ENCODE data around the gene MAGEA9B. TPM values are rescaled to one million over a fixed set of nuclear protein-coding genes. Genes with fewer than 3 reads are reported as not detected.
"Not testable (repeated sequence)": the region's sequence is repeated elsewhere in the genome, so short reads cannot be mapped to it uniquely, and the experiment has no call there.

The MAGEA9B gene
- not detected in 2 replicates for total RNA-seq (2014; rRNA removed)
- not detected for polyA plus RNA-seq (2012)

GRCh38 chrX:149587359-149587758 lies at the start of gene MAGEA9B:
TSS of gene MAGEA9B (minus strand) at chrX:149587459. CDS start at chrX:149583179, 4,280 bp downstream.
- not testable (repeated sequence) for DNase-seq (ENCODE audit: low read depth)

GRCh38 chrX:149633511-149633910 lies 46.3 kb upstream of the MAGEA9B start:
- no peak for DNase-seq (ENCODE audit: low read depth)

- DNase-seq (ENCODE audit: low read depth): peak; percentile 28
Observed at GRCh38 chrX:149631234-149632165, 44.2 kb upstream of the MAGEA9B start, which contains the start of gene TMEM185A. TSS of gene TMEM185A (minus strand) at chrX:149631792. CDS start at chrX:149631580, 212 bp downstream.

- DNase-seq (ENCODE audit: low read depth): peak; percentile 45
Observed at GRCh38 chrX:149630681-149631233, 43.5 kb upstream of the MAGEA9B start.

- DNase-seq (ENCODE audit: low read depth): no peak
Observed at GRCh38 chrX:149629730-149630387, 42.6 kb upstream of the MAGEA9B start.

- no peak for DNase-seq (ENCODE audit: low read depth)
Observed at GRCh38 chrX:149628768-149629167, 41.5 kb upstream of the MAGEA9B start.

- DNase-seq (ENCODE audit: low read depth): no peak
Observed at GRCh38 chrX:149628280-149628679, 41.0 kb upstream of the MAGEA9B start.

GRCh38 chrX:149626829-149627228 lies 39.6 kb upstream of the MAGEA9B start:
- not testable (repeated sequence) for DNase-seq (ENCODE audit: low read depth)

- not testable (repeated sequence) for DNase-seq (ENCODE audit: low read depth)
Observed at GRCh38 chrX:149619662-149620061, 32.4 kb upstream of the MAGEA9B start.

- no peak for DNase-seq (ENCODE audit: low read depth)
Observed at GRCh38 chrX:149618871-149619270, 31.6 kb upstream of the MAGEA9B start.

GRCh38 chrX:149611623-149612175 lies 24.4 kb upstream of the MAGEA9B start:
- DNase-seq (ENCODE audit: low read depth): no peak

GRCh38 chrX:149610511-149610910 lies 23.3 kb upstream of the MAGEA9B start:
- no peak for DNase-seq (ENCODE audit: low read depth)

GRCh38 chrX:149607699-149608098 lies 20.4 kb upstream of the MAGEA9B start:
- no peak for DNase-seq (ENCODE audit: low read depth)

GRCh38 chrX:149605248-149605885 lies 18.1 kb upstream of the MAGEA9B start:
- peak; percentile 9 for DNase-seq (ENCODE audit: low read depth)

GRCh38 chrX:149598603-149599002 lies 11.3 kb upstream of the MAGEA9B start:
- DNase-seq (ENCODE audit: low read depth): not testable (repeated sequence)

- not testable (repeated sequence) for DNase-seq (ENCODE audit: low read depth)
Observed at GRCh38 chrX:149595943-149596342, 8.7 kb upstream of the MAGEA9B start.

- not testable (repeated sequence) for DNase-seq (ENCODE audit: low read depth)
Observed at GRCh38 chrX:149595214-149595613, 8.0 kb upstream of the MAGEA9B start, which contains the start of gene HSFX2. TSS of gene HSFX2 (minus strand) at chrX:149595314. CDS start at chrX:149594700, 614 bp downstream.

- not testable (repeated sequence) for DNase-seq (ENCODE audit: low read depth)
Observed at GRCh38 chrX:149590993-149591392, 3.7 kb upstream of the MAGEA9B start.

- not testable (repeated sequence) for DNase-seq (ENCODE audit: low read depth)
Observed at GRCh38 chrX:149585631-149586030, 1.6 kb downstream of the MAGEA9B start.

GRCh38 chrX:149573456-149573855 lies 13.8 kb downstream of the MAGEA9B start:
- DNase-seq (ENCODE audit: low read depth): not testable (repeated sequence)

GRCh38 chrX:149572743-149573142 lies 14.5 kb downstream of the MAGEA9B start:
- DNase-seq (ENCODE audit: low read depth): peak; percentile 2
